Left colon (tissue), 2 donors: ENCODE results near the gene SLC35A2. TPM values are rescaled to one million over a fixed set of nuclear protein-coding genes. Genes with fewer than 3 reads are reported as not detected.
A peak's percentile ranks its signal among the peaks of the same experiment; 100 is the strongest.
"Not testable (repeated sequence)": the region's sequence is repeated elsewhere in the genome, so short reads cannot be mapped to it uniquely, and the experiment has no call there.

ENCODE experiments used
- ATAC-seq: fragments of 200-7000 bp; cut with Tn5 transposase; one replicate; pipeline ENCODE4 v1.9.1; 2020; ENCODE audit warnings: mild to moderate bottlenecking, moderate library complexity
- DNase-seq, 2 donors: peaks; one replicate each; pipeline ENCODE4 v3.0.0-alpha.2; 2020
- intact Hi-C, 2 donors: fragments of 100-400 bp; cut with DNase I in 1 of 2; cut with micrococcal nuclease in 1 of 2; formaldehyde crosslinking; loops; one replicate each; pipeline versions ENCODE4 v1.11.2 to v1.14.0; 2022; cut with DNase I, micrococcal nuclease
- total RNA-seq, 2 donors: library from RNA; stranded (reverse); fragmentation: NEBNext Ultra II Directional; extraction: Animal tissue kit (Norgen Biotek cat#: 25700); gene quantifications; one replicate each; pipeline ENCODE4 v1.2.1, GENCODE V29; 2021
- donor health status: DM: no; HTN: no; CAD: no.
- donor health status: DM: yes; HTN: yes; CAD: no.

Gene SLC35A2
- total RNA-seq, 2 donors from 2014 or later, result 50.0 to 60.6 TPM

DNA sequence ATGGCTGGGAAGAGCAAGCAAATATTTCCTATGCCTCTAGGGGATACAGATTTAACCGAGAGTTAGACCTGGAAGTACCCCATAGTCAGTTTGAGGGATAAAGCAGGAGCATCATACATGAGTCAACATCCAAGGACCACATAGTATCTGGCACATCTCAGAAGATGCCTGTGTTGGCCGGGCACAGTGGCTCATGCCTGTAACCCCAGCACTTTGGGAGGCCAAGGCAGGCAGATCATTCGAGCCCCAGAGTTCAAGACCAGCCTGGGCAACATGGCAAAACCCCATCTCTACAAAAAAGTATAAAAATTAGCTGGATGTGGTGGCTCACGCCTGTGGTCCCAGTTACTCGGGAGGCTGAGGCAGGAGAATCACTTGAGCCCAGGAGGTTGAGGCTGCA, 24.9 kb downstream of the SLC35A2 start:
- ATAC-seq, intact Hi-C loops: not testable (repeated sequence)

DNA sequence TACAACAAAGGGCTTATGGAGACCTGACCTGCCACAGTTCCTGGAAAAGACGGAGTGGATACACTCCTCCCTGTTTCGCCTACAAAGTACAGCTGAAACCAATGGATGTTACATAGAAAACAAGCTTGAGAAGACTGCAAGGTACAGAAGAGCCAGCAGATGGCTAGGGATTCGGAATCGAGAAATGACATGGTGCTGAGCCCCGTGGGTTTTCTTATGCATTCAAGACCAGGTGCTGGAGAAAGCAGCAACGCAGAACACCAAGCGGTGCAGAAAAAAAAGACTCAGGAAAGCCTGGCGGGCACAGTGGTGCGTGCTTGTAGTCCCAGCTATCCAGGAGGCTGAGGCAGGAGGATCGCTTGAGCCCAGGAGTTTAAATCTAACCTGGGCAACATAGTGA, 27.7 kb downstream of the SLC35A2 start:
- ATAC-seq (no peak), DNase-seq (no peak)
- intact Hi-C loops, result no loop called here

More for the DNA sequence above, 24.9 kb downstream of the SLC35A2 start:
- not testable (repeated sequence) for DNase-seq

DNA sequence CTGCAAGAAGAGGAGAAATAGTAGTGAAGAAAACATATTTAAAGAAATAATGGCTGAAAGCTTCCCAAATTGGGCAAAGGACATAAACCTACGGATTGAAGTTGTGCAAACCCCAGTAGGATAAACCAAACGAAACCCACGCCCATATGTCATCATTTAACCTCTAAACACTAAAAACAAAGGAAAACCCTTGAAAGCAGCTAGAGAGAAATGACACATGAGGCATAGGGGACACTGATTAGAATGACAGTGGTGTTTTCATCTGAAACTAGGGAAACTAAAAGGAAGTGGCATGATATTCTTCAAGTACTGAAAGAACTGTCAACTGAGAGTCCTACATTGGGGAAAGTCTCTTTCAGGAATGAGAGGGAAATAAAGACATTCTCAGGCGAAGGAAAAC, 34.5 kb downstream of the SLC35A2 start:
- ATAC-seq, intact Hi-C loops, DNase-seq: not testable (repeated sequence)

DNA sequence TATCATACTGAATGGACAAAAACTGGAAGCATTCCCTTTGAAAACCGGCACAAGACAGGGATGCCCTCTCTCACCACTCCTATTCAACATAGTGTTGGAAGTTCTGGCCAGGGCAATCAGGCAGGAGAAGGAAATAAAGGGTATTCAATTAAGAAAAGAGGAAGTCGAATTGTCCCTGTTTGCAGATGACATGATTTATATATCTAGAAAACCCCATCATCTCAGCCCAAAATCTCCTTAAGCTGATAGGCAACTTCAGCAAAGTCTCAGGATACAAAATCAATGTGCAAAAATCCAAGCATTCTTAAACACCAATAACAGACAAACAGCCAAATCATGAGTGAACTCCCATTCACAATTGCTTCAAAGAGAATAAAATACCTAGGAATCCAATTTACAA, 39.4 kb downstream of the SLC35A2 start:
- intact Hi-C loops, ATAC-seq, DNase-seq: not testable (repeated sequence)

DNA sequence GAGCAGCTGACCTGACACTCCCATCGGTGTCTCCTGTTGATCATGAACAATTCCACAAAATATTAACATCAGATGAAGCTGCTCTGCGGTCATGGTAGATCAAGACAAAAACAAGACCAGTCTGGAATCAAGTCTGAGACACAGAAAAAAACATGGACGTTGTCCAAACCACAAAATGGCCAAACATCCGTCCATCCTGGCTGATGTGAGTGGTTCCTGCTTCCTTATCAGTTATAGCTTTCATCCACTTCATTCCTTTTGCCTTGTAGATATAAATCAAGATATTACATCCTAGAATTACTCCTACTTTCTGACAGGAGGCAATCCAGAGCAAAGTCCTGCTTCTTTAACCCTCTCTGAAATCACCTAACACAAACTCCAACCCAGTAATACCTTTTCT, 47.2 kb downstream of the SLC35A2 start:
- peak; percentile 56 for ATAC-seq
- intact Hi-C loops, result no loop called here
- no peak for DNase-seq

DNA sequence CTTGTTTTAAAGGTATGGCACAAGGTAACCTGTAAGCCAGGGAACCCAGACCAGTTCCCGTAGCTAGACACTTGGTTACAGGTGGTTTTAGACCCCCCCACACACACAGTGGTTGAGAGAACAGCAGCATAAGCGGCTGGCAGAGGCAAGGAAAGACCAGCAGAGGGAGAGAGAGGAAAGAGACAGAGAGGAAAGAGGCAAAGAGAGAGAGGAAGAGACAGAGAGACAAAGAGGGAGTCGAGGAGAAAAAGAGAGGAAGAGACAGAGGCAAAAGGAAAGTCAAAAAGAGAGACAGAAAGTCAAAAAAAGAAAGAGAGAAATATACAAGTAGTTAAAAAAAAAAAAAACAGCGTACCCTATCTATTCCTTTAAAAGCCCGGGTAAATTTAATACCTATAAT, 56.5 kb downstream of the SLC35A2 start:
- intact Hi-C loops, result no loop called here
- no peak for ATAC-seq

DNA sequence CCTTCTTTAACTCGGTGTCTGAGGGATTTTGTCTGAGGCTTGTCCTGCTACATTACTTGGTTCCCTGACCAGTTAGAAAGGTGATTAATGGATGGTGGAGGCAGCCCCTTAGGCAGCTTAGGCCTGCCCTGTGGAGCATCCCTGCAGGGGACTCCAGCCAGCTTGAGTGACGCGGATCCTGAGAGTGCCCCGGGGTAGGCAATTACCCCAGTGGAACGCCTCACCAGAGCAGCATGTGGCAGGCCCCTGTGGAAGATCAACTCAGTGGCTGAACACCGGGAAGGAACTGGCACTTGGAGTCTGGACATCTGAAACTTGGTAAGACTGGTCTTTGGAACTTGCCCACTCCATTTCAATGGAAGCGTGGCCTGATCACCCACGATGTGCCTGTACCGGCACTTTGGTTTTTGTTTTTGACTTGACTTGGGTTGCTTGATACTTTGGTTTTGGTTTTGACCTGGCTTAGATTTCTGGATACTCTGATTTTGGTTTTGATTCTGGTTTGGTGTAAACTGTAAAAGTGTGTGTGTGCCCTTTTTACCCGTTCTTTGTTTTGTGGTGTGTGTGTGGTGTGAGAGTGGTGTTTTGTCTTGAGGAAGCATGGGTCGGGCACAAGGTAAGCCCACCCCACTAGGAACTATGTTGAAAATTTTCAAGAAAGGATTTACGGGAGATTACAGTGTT, 57.2 kb downstream of the SLC35A2 start:
- ATAC-seq, intact Hi-C loops, DNase-seq: not testable (repeated sequence)

More for the DNA sequence above, 56.5 kb downstream of the SLC35A2 start:
- DNase-seq, result no peak

DNA sequence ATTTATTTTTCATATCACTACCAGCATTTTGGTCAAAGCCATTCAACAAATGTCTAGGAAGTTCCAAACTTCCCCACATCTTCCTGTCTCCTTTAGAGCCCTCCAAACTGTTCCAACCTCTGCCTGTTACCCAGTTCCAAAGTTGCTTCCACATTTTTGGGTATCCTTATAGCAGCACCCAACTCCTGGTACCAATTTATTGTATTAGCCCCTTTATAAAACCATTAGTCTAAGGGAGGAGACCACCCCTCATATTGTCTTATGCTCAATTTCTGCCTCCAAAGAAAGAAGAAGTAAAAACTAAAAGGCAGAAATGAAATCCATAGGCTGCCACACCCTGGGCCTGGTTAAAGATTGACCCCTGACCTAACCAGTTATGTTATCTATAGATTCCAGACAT, 58.0 kb downstream of the SLC35A2 start:
- DNase-seq, ATAC-seq, intact Hi-C loops: not testable (repeated sequence)

Other genes with a start within 250 kb of the SLC35A2 start
- 1 to 10 TPM; 2.4 to 6.6 TPM for gene WAS, start 227.8 kb downstream of the SLC35A2 start, total RNA-seq
- gene SUV39H1, start 214.9 kb downstream of the SLC35A2 start, total RNA-seq, result 1 to 10 TPM; 3.1 to 5.0 TPM
- 10 to 100 TPM in 1 of 2 donors, 1 to 10 TPM in 1; 9.5 to 11.4 TPM for gene GLOD5, start 149.9 kb downstream of the SLC35A2 start, total RNA-seq
- gene GATA1, start 125.1 kb downstream of the SLC35A2 start, total RNA-seq, result not detected
- gene HDAC6, start 109.6 kb downstream of the SLC35A2 start, total RNA-seq, result 10 to 100 TPM; 78.9 to 91.8 TPM
- gene ERAS, start 85.1 kb downstream of the SLC35A2 start, total RNA-seq, result not detected
- 10 to 100 TPM in 1 of 2 donors, 1 to 10 TPM in 1; 8.8 to 21.4 TPM for gene PCSK1N, start 76.0 kb downstream of the SLC35A2 start, total RNA-seq
- gene TIMM17B, start 13.9 kb downstream of the SLC35A2 start, total RNA-seq, result 10 to 100 TPM; 44.6 to 46.7 TPM
- gene PQBP1, start 13.7 kb downstream of the SLC35A2 start, total RNA-seq, result 10 to 100 TPM; 68.8 to 70.5 TPM
- gene PIM2, start 7.4 kb upstream of the SLC35A2 start, total RNA-seq, result 10 to 100 TPM; 11.6 to 20.4 TPM
- 10 to 100 TPM; 37.2 to 44.2 TPM for gene OTUD5, start 46.0 kb upstream of the SLC35A2 start, total RNA-seq
- under 1 TPM; 0.61 to 0.76 TPM for gene KCND1, start 60.2 kb upstream of the SLC35A2 start, total RNA-seq
- gene GRIPAP1, start 90.6 kb upstream of the SLC35A2 start, total RNA-seq, result 10 to 100 TPM; 37.1 to 45.0 TPM
- gene TFE3, start 131.7 kb upstream of the SLC35A2 start, total RNA-seq, result 10 to 100 TPM; 23.2 to 26.6 TPM
- 10 to 100 TPM; 15.0 to 15.7 TPM for gene CCDC120, start 147.4 kb upstream of the SLC35A2 start, total RNA-seq
- 1 to 10 TPM; 4.2 to 5.9 TPM for gene PRAF2, start 162.4 kb upstream of the SLC35A2 start, total RNA-seq
- gene WDR45, start 168.2 kb upstream of the SLC35A2 start, total RNA-seq, result 10 to 100 TPM; 39.7 to 57.7 TPM
- 10 to 100 TPM; 21.7 to 23.8 TPM for gene GPKOW, start 212.1 kb upstream of the SLC35A2 start, total RNA-seq